ENCODE data around the gene SPP1. TPM values are rescaled to one million over a fixed set of nuclear protein-coding genes. Genes with fewer than 3 reads are reported as not detected.

The SPP1 gene
- total and polyA plus RNA-seq, 9 of the 15 experiments (the other 6 are each of a cell fraction or from before 2014, with no cell fraction given) = 0.10 to 0.64 TPM; not detected in 7

- peak overlapping the region; percentile 45 for H2AFZ ChIP-seq (ENCODE audit: low read depth, low read length)
- ChIA-PET CTCF (ENCODE audit: low intra/inter-chr PET ratio) (no interaction called here), POLR2A (no interaction called here)
- in situ Hi-C loops (cut with MboI) = no loop called here
- TF ChIP-seq SETDB1 (IDR thresholded peaks at IDR 0.05; ENCODE audit: low read length) = no peak
- TF ChIP-seq CTBP1 (IDR thresholded peaks at IDR 0.05; ENCODE audit: borderline replicate concordance) = 0 out of 2 replicates have a peak, but pooled peaks have one; percentile 11
- TF ChIP-seq GABPA (tag; conservative IDR thresholded peaks at IDR 0.05; ENCODE audit: low read depth) = 0 out of 2 replicates have a peak, but pooled peaks have one; percentile 16
- TF ChIP-seq, protein P1, sequence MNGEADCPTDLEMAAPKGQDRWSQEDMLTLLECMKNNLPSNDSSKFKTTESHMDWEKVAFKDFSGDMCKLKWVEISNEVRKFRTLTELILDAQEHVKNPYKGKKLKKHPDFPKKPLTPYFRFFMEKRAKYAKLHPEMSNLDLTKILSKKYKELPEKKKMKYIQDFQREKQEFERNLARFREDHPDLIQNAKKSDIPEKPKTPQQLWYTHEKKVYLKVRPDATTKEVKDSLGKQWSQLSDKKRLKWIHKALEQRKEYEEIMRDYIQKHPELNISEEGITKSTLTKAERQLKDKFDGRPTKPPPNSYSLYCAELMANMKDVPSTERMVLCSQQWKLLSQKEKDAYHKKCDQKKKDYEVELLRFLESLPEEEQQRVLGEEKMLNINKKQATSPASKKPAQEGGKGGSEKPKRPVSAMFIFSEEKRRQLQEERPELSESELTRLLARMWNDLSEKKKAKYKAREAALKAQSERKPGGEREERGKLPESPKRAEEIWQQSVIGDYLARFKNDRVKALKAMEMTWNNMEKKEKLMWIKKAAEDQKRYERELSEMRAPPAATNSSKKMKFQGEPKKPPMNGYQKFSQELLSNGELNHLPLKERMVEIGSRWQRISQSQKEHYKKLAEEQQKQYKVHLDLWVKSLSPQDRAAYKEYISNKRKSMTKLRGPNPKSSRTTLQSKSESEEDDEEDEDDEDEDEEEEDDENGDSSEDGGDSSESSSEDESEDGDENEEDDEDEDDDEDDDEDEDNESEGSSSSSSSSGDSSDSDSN (IDR thresholded peaks at IDR 0.05; ENCODE audit: borderline replicate concordance in 1 of 2, low read depth in 2 of 2, low read length in 2 of 2) = peak in 1 of 2 experiments; percentile 56; a peak in 2 of 4 replicates
- 0 out of 2 replicates have a peak, but pooled peaks have one; percentile 7 for TF ChIP-seq ZFX (CRISPR knock-in tag; IDR thresholded peaks at IDR 0.05)
- peak overlapping the region; percentile 46 for H3K4me3 ChIP-seq
- H3K27ac ChIP-seq (ENCODE audit: extremely low read depth, low read depth, low read length) = no peak overlapping the region
- no TSS peak for BruUV-seq (replicated peaks)
- peaks cover 7% of the 10 kb centered on the region; the same call in 1 of the 2 replicates for H4K20me1 ChIP-seq (replicated peaks; ENCODE audit: control insufficient read depth, insufficient read depth, low read length)
- peaks cover 4 to 15% of the 10 kb centered on the region in 2 experiments; a peak in 4 of 5 replicates for H3K4me1 ChIP-seq (replicated peaks in 1 of 2; ENCODE audit: control insufficient read depth in 2 of 2, insufficient read depth in 2 of 2, low read length in 2 of 2)
- intact Hi-C loops (cut with micrococcal nuclease) = no loop called here
- WGBS (ENCODE audit: insufficient coverage, low coverage, missing lambda C conversion rate) = under 1% methylated on average over 33 of the region's 51 CpGs
- no peaks in the 10 kb centered on the region for H3K36me3 ChIP-seq (ENCODE audit: control insufficient read depth, insufficient read depth, low read length)
- H3K9ac ChIP-seq (ENCODE audit: insufficient read depth in 1 of 2, low read depth in 2 of 2, low read length in 2 of 2) = peak overlapping the region in 1 of 2 experiments; percentile 85; a peak in 2 of 4 replicates
- FAIRE-seq = no peak
- peak overlapping the region; percentile 72 for H3K4me2 ChIP-seq (ENCODE audit: insufficient read depth, low read length)
- peak; percentile 50 for ATAC-seq
- H3K9me3 ChIP-seq (replicated peaks; ENCODE audit: control insufficient read depth, insufficient read depth, low read depth, low read length) = no peaks in the 10 kb centered on the region
- H3K79me2 ChIP-seq (ENCODE audit: control insufficient read depth, insufficient read depth, low read length) = no peaks in the 10 kb centered on the region
- H3K9me1 ChIP-seq (ENCODE audit: control insufficient read depth, insufficient read depth, low read length) = no peaks in the 10 kb centered on the region
- peak in 3 of 4 experiments; percentile 17 to 22 (median 18) for DNase-seq (ENCODE audit: extremely low read depth in 1 of 4, low spot score in 3 of 4)
- peaks cover 17 to 20% of the 10 kb centered on the region in 2 experiments; a peak in 4 of 5 replicates for H3K27me3 ChIP-seq (ENCODE audit: control insufficient read depth in 2 of 2, insufficient read depth in 2 of 2, low read length in 2 of 2)
Observed at GRCh38 chr4:88008122-88008742, 32.7 kb downstream of the SPP1 start.

Data from K562 (cell line).